ENCODE results near the gene ZBTB43.
"Not testable (repeated sequence)": the region's sequence is repeated elsewhere in the genome, so short reads cannot be mapped to it uniquely, and the experiment has no call there.

Gene ZBTB43

DNA sequence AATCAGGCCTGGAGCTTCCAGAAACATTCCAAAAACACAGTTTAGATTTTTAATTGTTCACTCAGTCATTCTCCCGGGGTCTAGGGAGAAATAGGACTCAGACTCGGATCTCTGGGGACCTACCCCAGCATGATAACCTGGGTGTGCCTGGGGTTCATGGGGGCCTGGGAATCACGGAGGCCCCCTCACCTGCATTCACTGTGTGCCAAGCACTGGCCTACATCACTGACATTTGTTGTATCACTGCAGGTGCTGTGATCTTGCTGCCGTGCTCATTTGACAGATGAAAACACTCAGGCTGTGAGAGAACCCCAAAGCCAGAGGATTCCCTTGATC lies 22.8 kb upstream of the ZBTB43 start:
- Mint-ChIP-seq H3K9me3 (no peaks in the 10 kb centered on the region), H3K4me3 (no peak overlapping the region), H3K27ac (no peak overlapping the region), H3K36me3 (ENCODE audit: low read depth) (no peaks in the 10 kb centered on the region), H3K4me1 (ENCODE audit: low read depth) (no peaks in the 10 kb centered on the region), H3K27me3 (peaks cover 40% of the 10 kb centered on the region)
- no peak for DNase-seq

DNA sequence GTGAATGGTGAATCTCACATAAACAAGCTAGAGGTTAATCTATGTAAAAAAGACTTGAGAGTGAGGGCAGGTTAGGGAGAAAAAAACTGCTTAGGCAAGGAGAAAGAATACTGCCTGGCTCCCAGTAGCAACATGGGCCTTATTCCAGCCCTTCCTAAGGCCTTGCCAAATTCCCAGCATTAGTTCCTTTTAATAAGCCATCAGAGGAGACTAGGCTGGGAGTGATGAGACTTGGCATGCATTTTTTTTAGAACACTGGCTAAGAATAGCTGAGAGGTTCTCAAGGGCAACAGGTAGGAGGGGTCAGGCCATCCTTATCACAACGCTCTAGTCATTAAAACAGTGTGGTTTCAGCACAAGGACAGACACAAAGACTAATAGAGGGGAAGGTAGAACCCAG lies 20.9 kb upstream of the ZBTB43 start:
- no peaks in the 10 kb centered on the region for H3K4me1 Mint-ChIP-seq (ENCODE audit: low read depth)
- DNase-seq = no peak
- H3K4me3 Mint-ChIP-seq = no peak overlapping the region
- H3K9me3 Mint-ChIP-seq = no peaks in the 10 kb centered on the region
- H3K27ac Mint-ChIP-seq = no peak overlapping the region
- H3K27me3 Mint-ChIP-seq = peaks cover 44% of the 10 kb centered on the region
- no peaks in the 10 kb centered on the region for H3K36me3 Mint-ChIP-seq (ENCODE audit: low read depth)

DNA sequence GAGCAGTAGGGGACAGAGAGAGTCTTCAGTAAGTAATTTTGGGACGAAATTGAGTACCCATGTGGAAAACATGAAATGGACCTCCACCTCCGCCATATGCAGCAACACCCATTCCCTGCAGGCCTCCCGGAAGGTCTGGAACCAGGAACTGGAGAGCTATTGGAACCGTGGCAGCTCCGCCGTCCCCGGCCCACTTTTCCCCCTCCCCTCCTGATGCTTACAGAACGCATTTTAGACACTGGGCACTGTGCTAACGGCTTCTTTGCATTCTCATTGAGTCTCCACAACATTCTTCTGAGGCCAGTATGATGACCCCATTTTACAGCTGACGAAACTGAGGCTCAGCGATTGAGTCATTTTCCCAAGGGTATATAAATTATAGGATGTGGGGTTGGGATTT lies 20.4 kb upstream of the ZBTB43 start:
- H3K4me3 Mint-ChIP-seq = no peak overlapping the region
- no peaks in the 10 kb centered on the region for H3K9me3 Mint-ChIP-seq
- no peaks in the 10 kb centered on the region for H3K4me1 Mint-ChIP-seq (ENCODE audit: low read depth)
- H3K27me3 Mint-ChIP-seq = peaks cover 44% of the 10 kb centered on the region
- DNase-seq = no peak
- H3K36me3 Mint-ChIP-seq (ENCODE audit: low read depth) = no peaks in the 10 kb centered on the region
- H3K27ac Mint-ChIP-seq = no peak overlapping the region

DNA sequence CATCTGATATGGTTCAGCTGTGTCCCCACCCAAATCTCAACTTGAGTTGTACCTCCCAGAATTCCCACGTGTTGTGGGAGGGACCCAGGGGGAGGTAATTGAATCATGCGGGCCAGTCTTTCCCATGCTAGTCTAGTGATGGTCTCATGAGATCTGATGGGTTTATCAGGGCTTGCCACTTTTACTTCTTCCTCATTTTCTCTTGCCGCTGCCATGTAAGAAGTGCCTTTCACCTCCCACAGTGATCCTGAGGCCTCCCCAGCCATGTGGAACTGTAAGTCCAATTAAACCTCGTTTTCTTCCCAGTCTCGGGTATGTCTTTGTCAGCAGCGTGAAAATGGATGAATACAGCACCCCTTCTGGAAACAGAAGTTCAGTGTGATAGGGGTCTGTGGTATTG lies 20.0 kb upstream of the ZBTB43 start:
- H3K27ac Mint-ChIP-seq; H3K4me1 Mint-ChIP-seq (ENCODE audit: low read depth); H3K4me3 Mint-ChIP-seq; DNase-seq; H3K9me3 Mint-ChIP-seq; H3K36me3 Mint-ChIP-seq (ENCODE audit: low read depth): not testable (repeated sequence)
- peaks cover 47% of the 10 kb centered on the region for H3K27me3 Mint-ChIP-seq

- peaks cover 55% of the 10 kb centered on the region for H3K27me3 Mint-ChIP-seq
- H3K4me3 Mint-ChIP-seq = no peak overlapping the region
- DNase-seq = no peak
- no peaks in the 10 kb centered on the region for H3K4me1 Mint-ChIP-seq (ENCODE audit: low read depth)
- H3K27ac Mint-ChIP-seq = no peak overlapping the region
- H3K9me3 Mint-ChIP-seq = no peaks in the 10 kb centered on the region
- no peaks in the 10 kb centered on the region for H3K36me3 Mint-ChIP-seq (ENCODE audit: low read depth)
Measured at GRCh38 chr9:126788046-126788445, 16.8 kb upstream of the ZBTB43 start.

GRCh38 chr9:126788634-126789349 lies 16.0 kb upstream of the ZBTB43 start:
- Mint-ChIP-seq H3K36me3 (ENCODE audit: low read depth) (no peaks in the 10 kb centered on the region), H3K4me3 (no peak overlapping the region), H3K4me1 (ENCODE audit: low read depth) (no peaks in the 10 kb centered on the region), H3K9me3 (no peaks in the 10 kb centered on the region), H3K27me3 (peaks cover 60% of the 10 kb centered on the region), H3K27ac (no peak overlapping the region)
- no peak for DNase-seq

DNA sequence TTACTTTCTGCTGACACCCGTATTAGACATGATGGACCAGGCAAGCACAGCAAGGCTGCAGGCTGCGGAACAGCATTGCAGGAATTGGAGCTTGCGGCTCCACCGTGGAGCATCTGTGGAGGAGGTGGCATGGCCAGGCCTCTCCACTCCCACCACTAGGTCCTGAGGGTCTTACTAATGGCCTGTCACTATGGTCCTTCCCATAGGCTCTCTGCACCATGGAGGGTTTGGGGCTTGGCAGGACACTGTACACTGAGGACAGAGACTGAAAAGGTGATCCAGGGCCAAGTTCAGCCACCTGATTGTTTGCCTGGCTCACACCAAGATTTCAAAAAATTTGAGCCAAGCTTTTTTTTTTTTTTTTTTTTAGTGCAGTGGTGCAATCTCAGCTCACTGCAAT lies 14.3 kb upstream of the ZBTB43 start:
- no peaks in the 10 kb centered on the region for H3K4me1 Mint-ChIP-seq (ENCODE audit: low read depth)
- no peak overlapping the region for H3K27ac Mint-ChIP-seq
- no peaks in the 10 kb centered on the region for H3K9me3 Mint-ChIP-seq
- no peak overlapping the region for H3K4me3 Mint-ChIP-seq
- H3K36me3 Mint-ChIP-seq (ENCODE audit: low read depth) = no peaks in the 10 kb centered on the region
- peaks cover 62% of the 10 kb centered on the region for H3K27me3 Mint-ChIP-seq
- DNase-seq = no peak

DNA sequence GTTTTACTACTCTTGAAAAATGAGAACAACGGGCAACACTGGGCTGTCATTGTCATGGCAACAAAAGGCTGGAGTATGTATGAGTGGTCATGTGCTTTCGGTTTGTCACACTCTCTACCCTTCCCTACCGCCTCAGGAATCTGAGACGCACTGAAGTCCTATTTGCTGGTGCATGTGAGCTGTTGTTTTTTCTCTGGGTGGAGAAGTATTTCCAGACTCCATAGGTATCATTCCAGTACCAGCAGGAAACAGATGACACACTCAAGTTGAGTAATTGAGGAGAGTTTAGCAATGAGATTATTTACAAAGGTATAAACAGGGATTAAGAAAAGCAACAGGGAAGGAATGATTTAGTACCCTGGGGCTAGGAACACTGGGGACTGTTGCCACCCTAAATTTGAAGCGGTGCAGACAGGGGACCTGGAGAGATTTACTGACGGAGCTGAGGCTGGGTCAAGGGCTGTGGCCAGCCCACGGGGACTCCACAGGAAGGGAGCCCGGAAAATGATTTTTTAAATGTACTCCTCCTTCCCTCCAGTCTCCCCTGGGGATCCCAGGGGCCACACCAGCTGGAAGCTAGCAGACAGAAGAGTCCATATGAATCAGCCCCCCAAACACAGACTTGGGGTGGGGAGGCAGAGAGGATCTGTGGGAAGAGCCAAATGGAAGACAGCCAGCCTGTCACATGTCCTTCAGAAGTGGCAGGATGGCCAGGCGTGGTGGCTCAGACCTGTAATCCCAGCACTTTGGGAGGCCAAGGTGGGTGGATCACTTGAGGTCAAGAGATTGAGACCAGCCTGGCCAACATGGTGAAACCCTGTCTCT lies 13.2 kb upstream of the ZBTB43 start:
- peaks cover 60% of the 10 kb centered on the region for H3K27me3 Mint-ChIP-seq
- no peak for DNase-seq
- no peaks in the 10 kb centered on the region for H3K36me3 Mint-ChIP-seq (ENCODE audit: low read depth)
- H3K4me3 Mint-ChIP-seq = no peak overlapping the region
- H3K4me1 Mint-ChIP-seq (ENCODE audit: low read depth) = no peaks in the 10 kb centered on the region
- no peak overlapping the region for H3K27ac Mint-ChIP-seq
- H3K9me3 Mint-ChIP-seq = peaks cover 2% of the 10 kb centered on the region

DNA sequence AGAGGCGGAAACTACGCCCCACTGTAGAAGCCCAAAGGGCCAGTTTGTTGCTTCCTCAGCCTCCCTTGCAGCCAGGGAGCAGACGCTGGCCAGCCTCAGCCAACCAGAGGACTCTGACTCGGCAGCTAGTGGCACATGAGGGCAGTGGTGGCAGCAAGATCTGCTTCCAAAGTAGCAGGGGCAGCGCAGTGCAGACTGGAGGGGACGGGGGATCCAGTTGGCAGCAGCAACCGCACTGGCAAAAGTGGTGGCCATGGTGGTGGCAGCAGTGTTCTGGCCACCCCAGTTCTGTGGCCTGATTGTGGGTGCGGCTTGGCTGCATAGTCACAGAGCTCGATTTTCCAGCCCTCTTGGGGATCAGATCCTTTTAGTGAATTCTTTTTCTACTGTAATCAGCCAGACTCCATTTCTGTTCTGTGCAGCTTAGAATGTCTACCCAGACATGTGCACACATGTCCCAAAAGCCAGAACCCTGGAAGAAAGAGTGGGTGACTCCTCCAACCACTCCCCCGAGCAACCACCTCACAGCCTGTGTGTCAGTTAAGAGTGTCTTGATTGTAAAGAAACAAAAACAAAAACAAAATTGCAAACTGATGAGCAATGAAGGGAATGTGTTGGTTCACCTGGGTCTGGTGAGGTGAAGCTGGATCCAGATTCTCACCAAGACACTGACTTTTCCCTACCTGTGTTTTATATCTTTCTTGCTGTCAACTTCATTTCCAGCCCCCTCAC lies 11.0 kb upstream of the ZBTB43 start:
- H3K4me3 Mint-ChIP-seq = no peak overlapping the region
- no peak for DNase-seq
- no peak overlapping the region for H3K27ac Mint-ChIP-seq
- peaks cover 2% of the 10 kb centered on the region for H3K9me3 Mint-ChIP-seq
- H3K27me3 Mint-ChIP-seq = peaks cover 45% of the 10 kb centered on the region
- no peaks in the 10 kb centered on the region for H3K4me1 Mint-ChIP-seq (ENCODE audit: low read depth)
- no peaks in the 10 kb centered on the region for H3K36me3 Mint-ChIP-seq (ENCODE audit: low read depth)

GRCh38 chr9:126794441-126794840 lies 10.4 kb upstream of the ZBTB43 start:
- no peak for DNase-seq
- H3K36me3 Mint-ChIP-seq (ENCODE audit: low read depth) = no peaks in the 10 kb centered on the region
- peaks cover 2% of the 10 kb centered on the region for H3K9me3 Mint-ChIP-seq
- peaks cover 44% of the 10 kb centered on the region for H3K27me3 Mint-ChIP-seq
- no peaks in the 10 kb centered on the region for H3K4me1 Mint-ChIP-seq (ENCODE audit: low read depth)
- no peak overlapping the region for H3K4me3 Mint-ChIP-seq
- H3K27ac Mint-ChIP-seq = no peak overlapping the region

DNA sequence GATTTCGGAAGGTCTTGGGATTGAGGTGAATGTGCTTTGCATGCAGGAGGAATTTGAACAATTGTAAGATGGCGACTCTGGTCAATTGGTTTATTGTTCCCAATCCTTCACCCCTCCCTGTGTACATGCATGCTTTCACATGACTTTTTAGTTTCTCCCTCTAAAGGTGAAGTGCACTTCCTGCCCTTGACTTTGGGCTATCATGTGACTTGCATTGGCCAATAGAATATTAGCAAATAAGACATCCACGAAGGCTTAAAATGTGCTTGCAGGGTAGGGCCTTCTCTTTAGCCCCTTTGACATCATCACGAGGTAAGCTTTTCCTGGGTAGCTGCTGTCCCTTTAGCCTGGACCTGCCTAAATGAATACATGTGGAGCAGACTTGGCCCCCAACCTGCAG lies 8.1 kb upstream of the ZBTB43 start:
- DNase-seq = no peak
- no peak overlapping the region for H3K27ac Mint-ChIP-seq

GRCh38 chr9:126797903-126798302 lies 6.9 kb upstream of the ZBTB43 start:
- peaks cover 16% of the 10 kb centered on the region for H3K27me3 Mint-ChIP-seq
- no peak for DNase-seq
- H3K27ac Mint-ChIP-seq = no peak overlapping the region
- no peaks in the 10 kb centered on the region for H3K36me3 Mint-ChIP-seq (ENCODE audit: low read depth)
- H3K4me1 Mint-ChIP-seq (ENCODE audit: low read depth) = no peaks in the 10 kb centered on the region
- peaks cover 2% of the 10 kb centered on the region for H3K9me3 Mint-ChIP-seq
- no peak overlapping the region for H3K4me3 Mint-ChIP-seq

More for the DNA sequence above, 8.1 kb upstream of the ZBTB43 start:
- H3K4me3 Mint-ChIP-seq = no peak overlapping the region
- no peaks in the 10 kb centered on the region for H3K4me1 Mint-ChIP-seq (ENCODE audit: low read depth)
- H3K27me3 Mint-ChIP-seq = peaks cover 25% of the 10 kb centered on the region
- peaks cover 2% of the 10 kb centered on the region for H3K9me3 Mint-ChIP-seq
- H3K36me3 Mint-ChIP-seq (ENCODE audit: low read depth) = no peaks in the 10 kb centered on the region

DNA sequence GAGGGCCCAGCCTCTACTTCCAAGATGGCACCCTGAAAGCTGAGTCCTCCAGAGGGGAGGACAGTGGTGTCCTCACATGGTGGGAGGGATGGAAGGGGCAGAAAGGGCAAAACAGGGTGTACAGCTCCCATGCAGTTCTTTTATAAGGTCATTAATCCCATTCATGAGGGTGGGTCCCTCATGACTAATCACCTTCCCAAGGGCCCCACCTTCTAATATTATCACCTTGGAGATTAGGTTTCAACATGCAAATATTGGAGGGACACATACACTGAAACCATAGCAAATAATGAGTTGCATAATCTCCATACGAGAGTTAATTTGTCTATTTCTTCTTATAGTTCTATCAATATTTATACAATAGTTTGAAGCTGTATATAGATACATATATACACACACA lies 5.8 kb upstream of the ZBTB43 start:
- Mint-ChIP-seq H3K4me3 (no peak overlapping the region), H3K9me3 (peaks cover 2% of the 10 kb centered on the region), H3K4me1 (ENCODE audit: low read depth) (peaks cover 2% of the 10 kb centered on the region), H3K27ac (no peak overlapping the region), H3K27me3 (peaks cover 6% of the 10 kb centered on the region), H3K36me3 (ENCODE audit: low read depth) (no peaks in the 10 kb centered on the region)
- no peak for DNase-seq

DNA sequence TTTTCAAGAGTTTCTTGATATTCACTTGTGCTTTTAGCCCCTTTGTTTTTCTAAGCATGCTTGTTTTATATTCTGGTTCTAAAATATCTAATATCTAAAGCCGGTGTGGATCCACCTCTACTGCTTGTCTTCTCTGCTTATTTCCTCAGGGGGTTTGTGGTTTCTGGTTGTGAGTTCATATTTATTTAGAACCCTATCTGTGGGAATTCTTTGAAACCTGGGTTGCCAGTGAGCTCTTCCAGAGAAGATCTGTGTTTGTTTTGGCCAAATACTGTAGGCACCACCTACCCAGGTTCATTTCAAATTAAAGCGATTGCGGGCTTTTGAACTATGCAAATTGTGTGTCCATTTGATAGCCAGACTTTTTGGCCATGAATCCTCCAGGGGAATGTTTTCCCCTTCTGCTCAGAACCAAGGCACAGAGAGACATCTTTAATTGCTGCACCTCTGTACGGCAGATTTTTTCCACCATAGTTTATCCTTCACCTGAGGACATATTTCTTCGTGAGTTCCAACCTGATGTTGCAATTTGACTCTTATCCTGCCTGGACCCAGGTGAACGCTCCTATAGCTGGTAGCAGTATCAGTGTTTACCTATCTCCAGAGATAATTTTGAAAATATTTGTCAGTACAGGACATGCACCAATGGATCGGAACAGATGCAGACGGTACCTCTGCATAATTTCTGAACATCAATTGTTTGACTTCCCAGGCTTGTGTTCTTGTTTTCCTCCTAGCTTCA lies 2.4 kb upstream of the ZBTB43 start:
- no peaks in the 10 kb centered on the region for H3K9me3 Mint-ChIP-seq
- DNase-seq = no peak
- no peak overlapping the region for H3K27ac Mint-ChIP-seq
- H3K36me3 Mint-ChIP-seq (ENCODE audit: low read depth) = peaks cover 15% of the 10 kb centered on the region
- H3K4me1 Mint-ChIP-seq (ENCODE audit: low read depth) = peaks cover 27% of the 10 kb centered on the region
- H3K27me3 Mint-ChIP-seq = no peaks in the 10 kb centered on the region
- no peak overlapping the region for H3K4me3 Mint-ChIP-seq
